Glutamatergic neuron (in vitro differentiated cells): Measurements from ENCODE around the gene DOCK7. TPM values are rescaled to one million over a fixed set of nuclear protein-coding genes. Genes with fewer than 3 reads are reported as not detected.

Experiments used
- DNase-seq: peaks from one replicate; pipeline ENCODE4 v3.0.0; 2022
- H3K27ac Mint-ChIP-seq: one replicate; pipeline ENCODE4 v1.8.0; 2020; ENCODE audit warnings: mild to moderate bottlenecking, mixed read lengths, inconsistent platforms; ENCODE audit not compliant: unreplicated experiment
- H3K27me3 Mint-ChIP-seq: one replicate; pipeline ENCODE4 v1.8.0; 2020; ENCODE audit warnings: mild to moderate bottlenecking, moderate library complexity, mixed read lengths, inconsistent platforms; ENCODE audit not compliant: unreplicated experiment
- H3K36me3 Mint-ChIP-seq: one replicate; pipeline ENCODE4 v1.8.0; 2020; ENCODE audit warnings: mild to moderate bottlenecking, mixed read lengths, inconsistent platforms; ENCODE audit not compliant: unreplicated experiment
- H3K4me1 Mint-ChIP-seq: one replicate; pipeline ENCODE4 v1.8.0; 2020; ENCODE audit warnings: mild to moderate bottlenecking, low read depth, mixed read lengths, inconsistent platforms; ENCODE audit not compliant: unreplicated experiment
- H3K4me3 Mint-ChIP-seq: one replicate; pipeline ENCODE4 v1.8.0; 2020; ENCODE audit warnings: mild to moderate bottlenecking, mixed read lengths, inconsistent platforms; ENCODE audit not compliant: unreplicated experiment
- H3K9me3 Mint-ChIP-seq: one replicate; pipeline ENCODE4 v1.8.0; 2020; ENCODE audit warnings: mild to moderate bottlenecking, moderate library complexity, mixed read lengths, inconsistent platforms; ENCODE audit not compliant: unreplicated experiment
- total RNA-seq: library from RNA; stranded (reverse); fragmentation: NEBNext Ultra II Directional; extraction: Animal tissue kit (Norgen Biotek cat#: 25700); gene quantifications from one replicate; pipeline ENCODE4 v1.2.1, GENCODE V29; 2021; ENCODE audit not compliant: unreplicated experiment
- TF ChIP-seq, protein P1 (sequence below): fragments of 200-600 bp; sonication (generic); IDR thresholded peaks from one replicate; pipeline ENCODE4 v1.5.0; 2021; ENCODE audit not compliant: partially characterized antibody, unreplicated experiment

Gene DOCK7
- total RNA-seq, 1 donor from 2014 or later, result 70.8 TPM

DNA sequence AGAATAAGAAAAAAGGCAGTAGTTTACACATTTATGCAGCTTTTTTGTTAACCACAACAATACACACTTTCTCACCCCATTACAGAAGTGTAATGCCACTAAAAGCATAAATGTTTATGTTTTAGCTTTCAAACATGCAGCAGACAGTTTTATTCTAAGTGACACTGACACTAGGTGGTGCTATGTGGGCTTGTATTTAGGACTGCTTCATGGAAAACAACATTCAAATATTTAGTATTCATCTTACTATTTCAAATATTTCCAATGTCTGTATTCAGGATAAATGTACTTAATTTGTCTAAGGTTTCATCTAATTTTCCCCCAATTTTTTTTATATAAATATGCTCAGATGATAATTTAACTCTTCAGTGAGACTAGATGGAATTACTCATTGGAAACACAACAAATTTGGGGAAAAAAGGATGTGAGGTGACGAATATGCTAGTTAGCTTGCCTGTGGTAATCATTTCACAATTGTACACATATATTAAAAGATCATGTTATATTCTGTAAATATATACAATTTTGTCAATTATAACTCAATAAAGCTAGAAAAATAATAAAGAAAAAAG lies 179.9 kb downstream of the DOCK7 start:
- Mint-ChIP-seq H3K4me1 (no peaks in the 10 kb centered on the region), H3K27me3 (no peaks in the 10 kb centered on the region), H3K9me3 (no peaks in the 10 kb centered on the region), H3K27ac (no peak overlapping the region), H3K36me3 (no peaks in the 10 kb centered on the region), H3K4me3 (no peak overlapping the region)
- TF ChIP-seq, protein P1, sequence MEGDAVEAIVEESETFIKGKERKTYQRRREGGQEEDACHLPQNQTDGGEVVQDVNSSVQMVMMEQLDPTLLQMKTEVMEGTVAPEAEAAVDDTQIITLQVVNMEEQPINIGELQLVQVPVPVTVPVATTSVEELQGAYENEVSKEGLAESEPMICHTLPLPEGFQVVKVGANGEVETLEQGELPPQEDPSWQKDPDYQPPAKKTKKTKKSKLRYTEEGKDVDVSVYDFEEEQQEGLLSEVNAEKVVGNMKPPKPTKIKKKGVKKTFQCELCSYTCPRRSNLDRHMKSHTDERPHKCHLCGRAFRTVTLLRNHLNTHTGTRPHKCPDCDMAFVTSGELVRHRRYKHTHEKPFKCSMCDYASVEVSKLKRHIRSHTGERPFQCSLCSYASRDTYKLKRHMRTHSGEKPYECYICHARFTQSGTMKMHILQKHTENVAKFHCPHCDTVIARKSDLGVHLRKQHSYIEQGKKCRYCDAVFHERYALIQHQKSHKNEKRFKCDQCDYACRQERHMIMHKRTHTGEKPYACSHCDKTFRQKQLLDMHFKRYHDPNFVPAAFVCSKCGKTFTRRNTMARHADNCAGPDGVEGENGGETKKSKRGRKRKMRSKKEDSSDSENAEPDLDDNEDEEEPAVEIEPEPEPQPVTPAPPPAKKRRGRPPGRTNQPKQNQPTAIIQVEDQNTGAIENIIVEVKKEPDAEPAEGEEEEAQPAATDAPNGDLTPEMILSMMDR, result peak; percentile 52
- DNase-seq, result no peak

DNA sequence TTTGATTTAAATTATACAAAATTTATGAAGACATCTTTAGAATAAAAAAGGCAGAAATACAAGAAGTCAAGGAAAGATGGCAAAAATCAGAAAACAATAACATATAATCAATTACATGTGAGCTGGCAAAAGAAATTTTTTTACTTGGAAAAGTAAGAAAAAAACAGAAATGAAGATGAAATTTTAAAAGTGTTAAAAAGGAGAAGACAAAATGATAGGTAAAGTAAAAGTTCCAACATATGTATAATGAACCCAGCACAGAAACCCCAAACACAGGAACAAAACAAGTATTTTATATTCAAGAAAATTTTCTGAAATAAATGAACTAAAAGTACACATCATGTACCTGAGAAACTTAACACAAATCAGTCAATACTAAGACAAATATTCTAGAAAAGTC lies 188.0 kb downstream of the DOCK7 start:
- Mint-ChIP-seq H3K9me3 (no peaks in the 10 kb centered on the region), H3K4me3 (no peak overlapping the region), H3K27ac (no peak overlapping the region), H3K36me3 (no peaks in the 10 kb centered on the region), H3K4me1 (no peaks in the 10 kb centered on the region), H3K27me3 (no peaks in the 10 kb centered on the region)
- no peak for DNase-seq
- TF ChIP-seq, protein P1, result no peak

DNA sequence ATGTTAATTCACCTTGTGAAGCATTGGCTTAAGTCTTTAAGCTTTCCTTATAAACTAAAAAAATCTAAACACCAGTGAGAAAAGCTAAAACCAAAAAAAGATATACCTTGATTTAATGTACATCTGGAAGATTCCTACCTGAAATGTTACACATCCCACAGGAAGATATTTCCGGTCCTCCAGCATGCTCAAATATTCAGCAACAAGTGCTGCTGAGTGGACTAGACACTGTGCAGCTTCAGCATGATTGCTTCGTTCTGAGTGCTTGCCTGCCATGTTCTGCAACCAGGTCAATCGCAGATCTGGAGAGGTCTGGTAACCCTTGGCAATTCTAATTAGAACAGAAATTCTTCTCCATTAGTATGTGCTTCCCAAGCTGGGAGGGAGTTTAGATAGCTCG lies 194.0 kb downstream of the DOCK7 start:
- Mint-ChIP-seq H3K9me3 (no peaks in the 10 kb centered on the region), H3K27ac (no peak overlapping the region)

DNA sequence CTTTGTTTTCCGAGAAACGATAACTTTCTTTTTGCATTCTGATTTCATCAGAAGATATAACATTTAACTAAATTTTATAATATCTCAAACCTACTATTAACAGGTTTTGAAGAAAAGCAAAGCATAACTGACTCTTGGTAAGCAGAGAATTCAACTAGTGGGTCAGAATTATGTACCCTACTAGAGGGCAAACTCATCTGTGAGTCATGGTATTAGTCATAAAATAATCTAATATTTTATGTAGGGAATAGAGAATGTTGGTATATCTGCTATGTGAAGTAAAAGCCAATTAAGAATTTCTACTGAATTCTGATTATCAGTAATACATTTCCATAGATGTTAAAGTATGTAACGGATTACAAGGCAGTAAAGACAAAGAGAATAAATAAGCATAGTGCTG lies 194.5 kb downstream of the DOCK7 start:
- no peak overlapping the region for H3K27ac Mint-ChIP-seq
- H3K4me1 Mint-ChIP-seq, result no peaks in the 10 kb centered on the region
- TF ChIP-seq, protein P1, result no peak
- H3K4me3 Mint-ChIP-seq, result no peak overlapping the region
- no peak for DNase-seq
- no peaks in the 10 kb centered on the region for H3K27me3 Mint-ChIP-seq
- H3K36me3 Mint-ChIP-seq, result no peaks in the 10 kb centered on the region
- H3K9me3 Mint-ChIP-seq, result no peaks in the 10 kb centered on the region

More for the DNA sequence above, 194.0 kb downstream of the DOCK7 start:
- H3K4me3 Mint-ChIP-seq, result no peak overlapping the region
- TF ChIP-seq, protein P1, result no peak
- no peaks in the 10 kb centered on the region for H3K4me1 Mint-ChIP-seq
- H3K27me3 Mint-ChIP-seq, result no peaks in the 10 kb centered on the region
- no peak for DNase-seq
- no peaks in the 10 kb centered on the region for H3K36me3 Mint-ChIP-seq

DNA sequence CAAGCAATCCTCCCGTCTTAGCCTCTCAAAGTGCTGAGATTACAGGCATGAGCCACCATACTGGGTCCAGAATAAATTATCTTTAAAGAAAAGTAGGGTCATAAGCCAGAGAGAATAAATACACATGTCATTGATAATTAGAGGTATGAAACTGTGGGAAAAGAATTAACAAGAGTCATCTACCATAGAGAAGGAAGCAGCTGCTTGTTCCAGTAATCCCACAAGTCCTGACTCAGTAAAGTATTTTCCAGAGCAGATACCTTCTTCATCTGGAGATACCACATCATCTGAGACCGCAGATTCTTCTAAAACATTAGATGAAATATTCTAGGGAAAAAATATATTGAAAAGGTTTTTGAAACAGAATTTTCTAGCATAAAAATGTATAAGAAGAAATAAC lies 195.7 kb downstream of the DOCK7 start:
- Mint-ChIP-seq H3K27ac (no peak overlapping the region), H3K9me3 (no peaks in the 10 kb centered on the region), H3K27me3 (no peaks in the 10 kb centered on the region), H3K36me3 (no peaks in the 10 kb centered on the region), H3K4me3 (no peak overlapping the region), H3K4me1 (no peaks in the 10 kb centered on the region)
- TF ChIP-seq, protein P1, result no peak
- DNase-seq, result no peak
